NCI-H2081 (cell line): ENCODE data around the gene AUTS2.

Experiments used
- DNase-seq, 2 experiments: peaks; one replicate each; lab custom pipeline; 2025; lab: John Stamatoyannopoulos, UW

AUTS2 gene

DNA sequence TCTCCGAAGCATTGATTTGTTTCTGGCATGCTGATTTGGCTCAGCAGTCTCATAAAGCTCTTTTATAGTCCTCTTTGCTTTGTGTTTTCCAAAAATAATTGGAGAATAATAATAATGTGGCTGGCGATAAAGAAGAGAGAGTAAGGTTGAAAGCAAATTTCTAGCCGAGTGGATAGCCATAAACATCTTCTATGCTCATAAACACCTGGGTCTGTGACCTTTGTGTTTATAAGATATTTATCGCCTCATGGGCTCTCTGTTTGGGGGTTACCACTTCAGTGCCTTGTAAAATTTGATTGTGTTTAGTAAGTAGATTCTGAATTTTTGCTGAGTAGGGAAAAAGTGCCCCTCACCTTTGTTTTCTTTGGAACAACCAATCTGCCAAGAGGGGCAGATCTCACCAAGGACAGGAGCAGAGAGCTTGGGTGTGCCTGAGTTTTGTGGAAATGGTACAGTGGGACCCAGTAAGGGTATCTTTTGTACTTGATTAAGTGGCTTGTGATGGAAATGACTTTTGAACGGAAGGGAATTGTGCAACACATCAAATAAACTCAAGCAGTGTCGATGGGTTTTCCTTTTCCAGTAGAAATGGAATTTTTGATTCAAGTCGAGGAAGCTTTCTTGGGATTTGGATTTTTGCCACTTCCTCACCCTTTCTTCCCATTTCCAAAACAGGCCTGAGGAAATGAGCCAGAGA lies 220.5 kb downstream of the AUTS2 start:
- no peak for DNase-seq

- DNase-seq, result no peak
Measured at GRCh38 chr7:69819333-69819705, 221.0 kb downstream of the AUTS2 start.

- DNase-seq, result no peak
Measured at GRCh38 chr7:69820479-69821192, 222.4 kb downstream of the AUTS2 start.

- DNase-seq, result no peak
Measured at GRCh38 chr7:69822386-69822785, 224.1 kb downstream of the AUTS2 start.

- peak in 1 of 2 experiments; percentile 69 for DNase-seq
Measured at GRCh38 chr7:69823151-69823744, 225.0 kb downstream of the AUTS2 start.

- DNase-seq, result peak in 1 of 2 experiments; percentile 62
Measured at GRCh38 chr7:69825113-69825972, 227.1 kb downstream of the AUTS2 start.

DNA sequence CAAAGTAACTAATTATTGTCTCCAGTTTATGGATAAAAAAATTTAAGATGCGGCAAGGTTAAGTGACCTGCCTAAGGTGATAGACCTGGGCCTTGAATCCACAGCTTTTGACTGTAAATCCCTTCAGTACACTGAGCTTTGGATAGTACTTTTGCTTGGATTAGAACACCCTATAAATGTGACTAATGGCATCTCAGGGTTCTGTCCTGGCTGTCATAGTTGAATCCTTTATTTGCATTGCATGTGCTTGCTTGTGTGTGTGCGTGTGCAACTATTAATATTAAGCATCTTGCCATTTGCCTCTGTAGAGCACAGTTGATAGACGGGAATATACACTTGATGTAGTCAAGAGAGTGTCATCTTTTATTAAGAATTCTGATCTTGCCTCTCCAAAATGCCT lies 228.0 kb downstream of the AUTS2 start:
- no peak for DNase-seq

- no peak for DNase-seq
Measured at GRCh38 chr7:69827140-69827539, 228.9 kb downstream of the AUTS2 start.

DNA sequence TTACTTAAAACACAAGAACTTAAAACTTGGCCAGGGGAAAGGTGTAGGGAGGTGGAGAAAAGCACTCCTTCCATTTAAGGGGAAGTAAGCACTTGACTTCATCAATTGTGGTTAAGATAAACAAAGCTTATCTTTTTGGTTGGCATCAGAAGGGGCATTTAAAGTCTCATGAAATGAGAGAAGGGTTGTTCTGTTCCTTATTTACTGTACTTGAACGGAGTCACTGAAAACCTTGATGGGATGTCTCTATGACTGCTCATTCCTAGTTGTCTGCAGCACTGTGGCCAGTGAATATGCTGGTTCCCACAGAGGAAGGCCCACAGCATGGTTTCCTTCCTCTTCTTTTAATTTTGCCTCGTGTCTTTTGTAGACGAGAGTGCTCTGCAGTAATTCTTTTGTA lies 229.3 kb downstream of the AUTS2 start:
- DNase-seq, result no peak

DNA sequence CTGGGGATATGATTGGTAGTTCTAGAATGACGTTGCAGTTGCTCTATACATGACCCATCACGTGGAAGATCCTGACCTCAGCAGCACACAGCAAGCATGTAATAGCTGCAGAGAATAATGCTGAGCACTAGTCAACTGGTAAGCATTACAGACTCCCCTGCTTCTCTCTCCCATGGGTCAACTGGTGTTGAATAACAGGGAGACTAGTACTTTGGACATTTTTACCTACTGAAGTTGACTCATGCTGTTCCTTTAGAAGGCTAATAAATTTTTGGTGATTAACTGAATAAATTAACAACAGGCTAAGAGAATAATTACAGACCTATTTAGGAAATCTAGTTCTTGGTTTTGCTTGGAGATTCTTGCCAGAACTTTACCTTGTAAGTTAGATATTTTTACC lies 234.1 kb downstream of the AUTS2 start:
- DNase-seq, result no peak

- DNase-seq, result peak in 1 of 2 experiments; percentile 71
Measured at GRCh38 chr7:69833964-69834363, 235.7 kb downstream of the AUTS2 start.

GRCh38 chr7:69836702-69837101 lies 238.4 kb downstream of the AUTS2 start:
- peak in 1 of 2 experiments; percentile 47 for DNase-seq

DNA sequence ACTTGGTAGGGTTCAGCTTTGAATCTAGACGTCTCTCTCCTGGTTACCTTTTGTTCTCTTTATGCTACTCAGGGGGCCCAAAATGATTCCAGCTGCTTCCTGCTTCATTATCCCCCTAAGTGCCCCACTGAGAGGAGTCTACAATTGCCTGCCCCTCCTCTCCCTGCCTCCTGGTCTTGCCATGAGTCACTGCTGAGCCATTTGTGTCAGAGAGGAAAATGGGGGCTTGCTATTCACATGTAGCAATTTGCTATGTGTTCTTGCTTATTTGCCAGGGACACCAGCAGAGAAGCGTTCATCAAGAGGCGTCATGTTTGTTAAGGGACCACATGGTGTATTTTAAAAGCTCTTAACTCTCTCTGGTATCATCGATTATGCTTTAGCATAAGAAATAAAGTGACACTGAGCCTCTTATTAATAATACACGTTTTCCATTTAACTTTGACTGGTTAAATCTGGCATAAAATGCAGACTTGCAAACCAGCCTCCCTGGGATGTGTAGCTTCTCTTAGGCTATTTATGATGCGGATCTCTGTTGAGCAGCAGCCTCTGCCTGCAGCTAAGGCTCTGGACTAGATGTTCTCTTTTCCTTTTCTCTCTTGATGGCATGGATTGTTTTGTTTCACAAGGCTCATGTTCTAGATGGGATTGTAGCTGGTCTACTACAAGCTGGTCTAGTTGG lies 239.3 kb downstream of the AUTS2 start:
- peak; percentile 99 to 100 for DNase-seq

- DNase-seq, result no peak
Measured at GRCh38 chr7:69839782-69840181, 241.5 kb downstream of the AUTS2 start.

DNA sequence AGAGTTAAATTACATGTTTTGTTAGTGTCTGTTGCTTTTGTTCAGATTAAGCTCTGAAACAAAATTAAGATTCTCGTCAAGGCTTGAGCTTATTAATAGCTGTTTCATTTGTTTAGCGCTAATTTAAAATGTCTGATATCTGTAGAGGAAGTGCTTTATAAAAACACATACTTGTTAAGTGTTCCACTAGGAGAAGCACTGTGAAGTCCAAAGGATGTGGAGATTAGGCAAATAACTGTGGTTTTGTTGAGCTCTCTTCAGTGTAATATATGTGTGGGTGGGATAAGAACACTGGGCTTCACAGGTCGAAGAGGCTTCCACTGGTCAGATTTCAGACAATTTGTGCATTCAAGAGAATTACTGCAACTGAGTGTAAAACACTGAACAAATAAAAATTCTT lies 242.0 kb downstream of the AUTS2 start:
- no peak for DNase-seq

DNA sequence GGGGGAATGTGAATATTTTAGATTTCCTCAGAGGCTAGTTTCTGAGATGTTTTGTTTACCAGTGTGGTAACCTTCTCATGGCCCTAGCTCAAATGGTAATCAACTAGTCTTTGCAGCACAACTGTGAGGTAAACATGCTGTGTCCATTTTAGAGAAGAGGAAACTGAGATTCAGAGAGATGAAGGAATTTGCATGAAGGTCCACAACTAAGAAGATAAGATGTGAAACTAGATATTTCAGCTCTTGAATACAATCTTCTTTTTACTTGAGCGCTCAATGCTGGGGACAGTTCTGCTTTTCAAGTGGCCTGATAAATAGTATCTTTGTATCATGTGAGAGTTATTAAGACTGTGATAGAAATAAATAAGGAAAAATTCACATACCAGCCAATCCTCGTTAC lies 245.4 kb downstream of the AUTS2 start:
- DNase-seq, result no peak

- no peak for DNase-seq
Measured at GRCh38 chr7:69844264-69844868, 246.1 kb downstream of the AUTS2 start.

DNA sequence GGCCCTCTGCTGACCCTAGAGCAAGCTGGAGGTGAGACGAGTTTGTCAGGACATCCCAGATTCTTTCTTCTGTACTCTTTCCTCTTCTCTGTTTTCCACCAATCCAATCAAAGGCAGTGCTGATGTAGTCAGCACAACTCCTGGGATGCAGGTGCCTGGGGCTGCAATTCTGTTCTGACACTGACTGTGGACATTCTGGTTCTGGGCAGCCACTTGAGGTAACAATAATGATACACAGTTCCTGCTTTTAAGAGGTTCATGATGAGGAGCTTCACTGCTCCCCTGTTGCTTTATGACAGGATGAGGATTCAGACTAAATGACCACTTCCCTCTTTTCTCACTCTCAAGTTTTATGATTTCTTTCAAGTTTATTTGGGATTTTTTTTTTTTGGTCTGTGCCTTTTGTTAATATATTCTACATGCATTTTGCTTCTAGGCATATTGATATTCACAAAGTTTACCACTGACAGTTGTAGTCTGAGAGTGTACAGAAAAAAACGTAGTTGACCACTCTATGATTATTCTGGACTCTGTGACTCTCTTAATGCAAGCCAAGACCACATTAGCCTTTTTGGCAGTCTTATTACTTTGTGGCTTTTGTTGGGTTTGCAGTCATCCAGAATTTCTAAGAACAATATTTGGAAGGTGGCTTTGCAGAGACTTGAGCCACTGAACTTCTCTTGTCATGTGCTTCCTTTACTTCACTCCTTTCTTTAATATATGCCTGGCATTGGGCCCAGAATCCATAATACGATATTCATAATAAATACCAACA lies 247.6 kb downstream of the AUTS2 start:
- peak; percentile 22 to 74 for DNase-seq

DNA sequence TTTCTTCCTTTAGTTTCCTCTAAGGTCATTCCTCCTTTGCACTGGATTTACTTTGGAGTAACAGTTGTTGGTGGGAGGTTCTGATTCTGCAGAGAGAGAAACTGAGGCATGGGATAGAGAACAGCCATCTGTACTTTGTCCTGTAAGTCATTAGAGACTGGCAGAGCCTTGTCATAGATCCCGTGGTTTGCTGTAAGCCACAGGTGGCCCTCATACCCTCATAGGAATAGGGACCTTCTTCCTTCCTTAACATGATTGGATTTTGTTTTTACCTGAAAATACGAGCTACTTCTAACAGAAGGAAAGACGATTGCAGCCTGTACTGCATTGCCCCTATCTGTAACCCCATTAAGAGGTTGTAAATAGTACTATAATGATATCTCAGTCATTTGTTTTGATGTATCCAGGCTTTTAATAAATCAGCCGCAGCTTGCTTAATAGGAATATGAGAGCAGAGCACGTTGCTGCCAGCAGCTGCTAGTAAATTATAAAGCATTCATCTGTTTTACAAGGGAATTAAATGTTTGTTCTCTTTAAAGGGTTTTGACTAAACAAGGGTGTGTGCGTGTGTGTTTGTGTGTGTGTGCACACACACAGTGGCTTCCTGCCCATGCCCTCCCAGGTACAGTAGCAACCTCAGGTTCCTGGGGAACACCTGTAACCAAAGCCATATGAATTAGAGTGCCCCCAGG lies 249.8 kb downstream of the AUTS2 start:
- DNase-seq, result peak; percentile 92 to 99

DNA sequence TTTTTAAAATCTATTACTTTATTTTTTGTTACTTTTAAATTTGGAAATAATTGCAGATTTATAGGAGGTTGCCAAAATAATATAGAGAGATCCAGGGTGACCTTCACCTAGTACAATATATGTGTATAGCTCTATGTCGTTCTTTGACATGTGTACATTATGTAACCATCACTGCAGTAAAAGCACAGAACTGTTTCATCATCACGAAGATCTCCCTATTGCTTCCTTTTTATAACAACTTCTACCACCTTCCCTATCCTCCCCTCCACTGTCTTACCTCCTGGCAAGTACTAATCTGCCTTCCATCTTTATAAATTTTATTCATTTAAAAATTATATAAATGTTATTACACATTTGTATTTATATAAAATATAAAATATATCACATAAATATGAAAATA lies 251.0 kb downstream of the AUTS2 start:
- DNase-seq, result peak in 1 of 2 experiments; percentile 22
